Peyer's patch (tissue), 4 donors: Measurements from ENCODE around the gene MMAA. TPM values are rescaled to one million over a fixed set of nuclear protein-coding genes. Genes with fewer than 3 reads are reported as not detected.
"Not testable (repeated sequence)": the region's sequence is repeated elsewhere in the genome, so short reads cannot be mapped to it uniquely, and the experiment has no call there.

Experiments used
- DNase-seq, 3 donors: peaks; one replicate each; pipeline ENCODE4 v3.0.0-alpha.2; 2017 to 2019
- H3K27ac ChIP-seq, 4 donors: fragments of 200-600 bp; sonication (generic); one replicate each; pipeline ENCODE4 v1.5.1; 2016 to 2019
- H3K27me3 ChIP-seq, 2 donors: fragments of 200-600 bp; sonication (generic); one replicate each; pipeline ENCODE4 v1.5.1; 2019
- H3K36me3 ChIP-seq, 3 donors: fragments of 200-600 bp; sonication (generic); one replicate each; pipeline ENCODE4 v1.5.1; 2016 to 2019
- H3K4me1 ChIP-seq, 4 donors: fragments of 200-600 bp; sonication (generic); one replicate each; pipeline ENCODE4 v1.5.1; 2016 to 2019
- H3K4me3 ChIP-seq, 4 donors: fragments of 200-600 bp; sonication (generic); 1 replicate in 3 of 4; 2 replicates in 1 of 4; pipeline ENCODE4 v1.5.1; 2016 to 2019; ENCODE audit warnings: mild to moderate bottlenecking in 1 of 4
- H3K9me3 ChIP-seq, 4 donors: fragments of 200-600 bp; sonication (generic); one replicate each; pipeline ENCODE4 v1.5.1; 2016 to 2019; ENCODE audit warnings: mild to moderate bottlenecking in 1 of 4
- POLR2A ChIP-seq, 2 donors: fragments of 450-650 bp; IDR thresholded peaks; one replicate each; pipeline ENCODE4 v1.5.1; 2017; ENCODE audit warnings: antibody characterized with exemption in 2 of 2, mild to moderate bottlenecking in 2 of 2, moderate library complexity in 2 of 2
- total RNA-seq, 4 donors: library from RNA; depleted of rRNA; stranded (reverse); fragments of >200 nt; gene quantifications; one replicate each; pipeline ENCODE4 v1.1.0, GENCODE V29; 2016
- TF ChIP-seq, protein P1 (sequence below), 6 experiments: fragments of 450-650 bp in 4 of 6; fragments of 200-600 bp in 2 of 6; sonication (generic) in 1 of 6; IDR thresholded peaks; one replicate each; pipeline ENCODE4 v1.5.1; 2017 to 2019; ENCODE audit warnings: antibody characterized with exemption in 6 of 6, mild to moderate bottlenecking in 3 of 6, moderate library complexity in 1 of 6

The MMAA gene
- total RNA-seq, 4 donors from 2014 or later = 8.3 to 11.6 (median 9.0) TPM

- Histone ChIP-seq H3K27ac (no peak overlapping the region), H3K9me3 (no peaks in the 10 kb centered on the region), H3K4me1 (no peaks in the 10 kb centered on the region), H3K4me3 (no peak overlapping the region), H3K36me3 (no peaks in the 10 kb centered on the region), H3K27me3 (no peaks in the 10 kb centered on the region)
- TF ChIP-seq, protein P1, sequence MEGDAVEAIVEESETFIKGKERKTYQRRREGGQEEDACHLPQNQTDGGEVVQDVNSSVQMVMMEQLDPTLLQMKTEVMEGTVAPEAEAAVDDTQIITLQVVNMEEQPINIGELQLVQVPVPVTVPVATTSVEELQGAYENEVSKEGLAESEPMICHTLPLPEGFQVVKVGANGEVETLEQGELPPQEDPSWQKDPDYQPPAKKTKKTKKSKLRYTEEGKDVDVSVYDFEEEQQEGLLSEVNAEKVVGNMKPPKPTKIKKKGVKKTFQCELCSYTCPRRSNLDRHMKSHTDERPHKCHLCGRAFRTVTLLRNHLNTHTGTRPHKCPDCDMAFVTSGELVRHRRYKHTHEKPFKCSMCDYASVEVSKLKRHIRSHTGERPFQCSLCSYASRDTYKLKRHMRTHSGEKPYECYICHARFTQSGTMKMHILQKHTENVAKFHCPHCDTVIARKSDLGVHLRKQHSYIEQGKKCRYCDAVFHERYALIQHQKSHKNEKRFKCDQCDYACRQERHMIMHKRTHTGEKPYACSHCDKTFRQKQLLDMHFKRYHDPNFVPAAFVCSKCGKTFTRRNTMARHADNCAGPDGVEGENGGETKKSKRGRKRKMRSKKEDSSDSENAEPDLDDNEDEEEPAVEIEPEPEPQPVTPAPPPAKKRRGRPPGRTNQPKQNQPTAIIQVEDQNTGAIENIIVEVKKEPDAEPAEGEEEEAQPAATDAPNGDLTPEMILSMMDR (IDR thresholded peaks at IDR 0.05) = no peak
- no peak for TF ChIP-seq POLR2A (IDR thresholded peaks at IDR 0.05)
- no peak for DNase-seq
Observed at GRCh38 chr4:145626623-145626982, 7.4 kb downstream of the MMAA start.

DNA sequence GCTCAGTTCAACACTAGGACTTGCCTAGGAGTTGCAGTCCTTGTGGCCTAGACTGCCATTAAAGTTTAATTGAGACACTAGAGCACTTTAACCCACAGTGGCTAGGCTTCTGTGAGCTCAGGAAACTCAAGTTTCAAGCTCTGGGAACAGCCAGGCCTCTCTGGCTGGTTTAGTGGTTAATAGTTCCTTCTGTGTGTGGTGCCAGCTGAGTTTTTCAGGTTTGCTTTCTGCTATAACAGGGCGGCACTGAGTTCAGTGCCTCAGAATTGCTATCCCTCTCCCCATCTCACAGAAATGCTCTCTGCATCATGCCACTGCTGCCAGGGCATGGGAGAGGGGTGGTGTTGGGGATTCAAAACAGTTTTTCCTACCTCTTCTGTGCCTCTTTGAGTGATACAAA, 15.9 kb downstream of the MMAA start:
- H3K27ac ChIP-seq = no peak overlapping the region
- no peaks in the 10 kb centered on the region for H3K27me3 ChIP-seq
- no peak overlapping the region for H3K4me3 ChIP-seq
- TF ChIP-seq, protein P1 (IDR thresholded peaks at IDR 0.05) = no peak
- no peak for TF ChIP-seq POLR2A (IDR thresholded peaks at IDR 0.05)
- no peaks in the 10 kb centered on the region for H3K4me1 ChIP-seq
- no peaks in the 10 kb centered on the region for H3K9me3 ChIP-seq
- peaks cover 0 to 13% (median 0%) of the 10 kb centered on the region in 3 donors for H3K36me3 ChIP-seq
- no peak for DNase-seq

DNA sequence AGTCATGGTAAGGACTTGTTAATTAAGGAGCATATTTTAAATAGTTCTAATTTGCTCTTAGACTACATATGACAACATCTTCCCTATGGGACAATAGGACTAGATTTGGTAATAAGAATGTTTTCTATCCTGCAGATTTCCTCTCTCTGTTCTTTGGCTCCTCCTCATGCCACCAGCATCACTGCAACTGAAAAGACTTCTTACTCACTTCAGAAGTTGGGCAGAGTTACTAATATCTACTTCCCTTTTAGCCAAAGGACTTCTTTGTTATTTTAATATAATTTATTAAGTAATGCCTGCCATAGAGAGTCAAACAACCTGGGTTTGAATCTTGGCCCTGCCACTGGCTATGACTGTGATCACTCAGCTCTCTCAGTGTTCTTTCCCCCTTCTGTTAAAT, 16.4 kb downstream of the MMAA start:
- Histone ChIP-seq H3K36me3 (peaks cover 0 to 15% (median 0%) of the 10 kb centered on the region in 3 donors), H3K4me3 (no peak overlapping the region), H3K27me3 (no peaks in the 10 kb centered on the region), H3K9me3 (no peaks in the 10 kb centered on the region), H3K4me1 (no peaks in the 10 kb centered on the region), H3K27ac (no peak overlapping the region)
- TF ChIP-seq, protein P1 (IDR thresholded peaks at IDR 0.05) = no peak
- TF ChIP-seq POLR2A (IDR thresholded peaks at IDR 0.05) = no peak
- DNase-seq = no peak

DNA sequence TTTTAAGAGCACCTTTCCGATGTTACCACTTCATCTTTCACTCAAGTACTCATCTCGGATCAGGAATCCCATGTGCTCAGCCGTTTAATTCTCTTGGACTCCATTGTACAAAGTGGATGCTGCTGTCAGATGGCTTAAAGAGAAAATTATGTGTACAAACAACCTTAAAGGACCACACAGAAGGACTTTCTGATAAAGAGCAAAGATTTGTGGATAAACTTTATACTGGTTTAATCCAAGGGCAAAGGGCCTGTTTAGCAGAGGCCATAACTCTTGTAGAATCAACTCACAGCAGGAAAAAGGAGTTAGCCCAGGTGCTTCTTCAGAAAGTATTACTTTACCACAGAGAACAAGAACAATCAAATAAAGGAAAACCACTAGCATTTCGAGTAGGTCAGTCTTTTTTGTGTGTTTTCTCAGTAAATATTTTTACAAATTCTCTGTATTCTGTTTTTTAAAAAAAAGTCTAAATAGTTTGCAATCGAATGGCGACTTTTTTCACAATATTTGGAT, 20.1 kb downstream of the MMAA start:
- no peak for DNase-seq
- Histone ChIP-seq H3K27ac (no peak overlapping the region), H3K9me3 (no peaks in the 10 kb centered on the region), H3K4me1 (no peaks in the 10 kb centered on the region), H3K27me3 (no peaks in the 10 kb centered on the region), H3K36me3 (peaks cover 0 to 15% (median 0%) of the 10 kb centered on the region in 3 donors), H3K4me3 (no peak overlapping the region)
- TF ChIP-seq POLR2A (IDR thresholded peaks at IDR 0.05) = no peak
- TF ChIP-seq, protein P1 (IDR thresholded peaks at IDR 0.05) = no peak

GRCh38 chr4:145640236-145640635, 21.1 kb downstream of the MMAA start:
- H3K4me3 ChIP-seq, H3K27me3 ChIP-seq, DNase-seq, H3K9me3 ChIP-seq, H3K4me1 ChIP-seq, H3K27ac ChIP-seq: not testable (repeated sequence)
- H3K36me3 ChIP-seq = peaks cover 0 to 15% (median 0%) of the 10 kb centered on the region in 3 donors

DNA sequence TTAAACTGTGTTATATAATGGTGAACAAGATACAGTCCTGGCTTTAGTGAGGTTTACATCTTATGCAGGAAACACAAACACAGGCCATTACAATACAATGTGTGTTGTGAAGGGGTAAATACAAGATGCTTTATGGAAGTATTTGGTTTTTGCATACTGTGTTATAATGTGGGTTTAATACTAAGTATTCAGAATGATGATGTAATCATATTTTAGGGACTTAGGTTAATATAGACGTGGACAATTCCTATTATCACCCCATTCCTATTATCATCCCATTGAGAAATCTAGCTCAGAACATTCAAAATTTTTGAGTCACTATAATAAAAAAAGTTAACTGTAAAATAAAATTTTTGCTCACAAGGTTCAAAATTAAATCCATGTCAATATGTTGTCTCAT, 24.1 kb downstream of the MMAA start:
- Histone ChIP-seq H3K27ac (no peak overlapping the region), H3K4me3 (no peak overlapping the region), H3K27me3 (no peaks in the 10 kb centered on the region), H3K36me3 (peaks cover 0 to 28% (median 0%) of the 10 kb centered on the region in 3 donors), H3K4me1 (no peaks in the 10 kb centered on the region), H3K9me3 (no peaks in the 10 kb centered on the region)
- TF ChIP-seq, protein P1 (IDR thresholded peaks at IDR 0.05) = no peak
- TF ChIP-seq POLR2A (IDR thresholded peaks at IDR 0.05) = no peak
- no peak for DNase-seq
